Measurements from ENCODE around the gene CIB4.

DNA sequence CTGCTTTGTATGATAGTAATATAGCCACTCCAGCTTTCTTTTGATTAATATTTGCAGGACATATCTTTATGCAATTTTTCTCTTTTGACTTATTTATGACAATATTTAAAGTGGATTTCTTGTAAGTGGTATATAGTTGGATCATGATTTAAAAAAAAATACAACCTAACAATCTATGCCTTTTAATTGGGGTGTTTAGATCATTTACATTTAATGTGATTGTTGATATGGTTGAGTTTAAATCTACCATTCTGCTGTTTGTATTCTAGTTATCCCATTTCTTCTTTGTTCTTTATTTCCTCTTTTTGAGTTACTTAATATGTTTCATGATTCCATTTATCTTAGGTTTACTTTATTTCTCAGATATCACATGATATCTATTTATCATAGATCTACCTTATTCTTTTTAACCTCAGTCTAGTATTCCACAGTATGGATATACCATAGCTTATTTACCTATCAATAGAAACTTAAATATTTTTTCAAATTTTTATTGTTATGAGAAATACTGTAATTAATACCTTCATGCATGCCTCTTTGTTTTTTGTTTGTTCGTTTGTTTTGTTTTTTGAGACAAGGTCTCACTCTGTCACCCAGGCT is 19.3 kb upstream of the CIB4 start:
- TF ChIP-seq, protein P1, sequence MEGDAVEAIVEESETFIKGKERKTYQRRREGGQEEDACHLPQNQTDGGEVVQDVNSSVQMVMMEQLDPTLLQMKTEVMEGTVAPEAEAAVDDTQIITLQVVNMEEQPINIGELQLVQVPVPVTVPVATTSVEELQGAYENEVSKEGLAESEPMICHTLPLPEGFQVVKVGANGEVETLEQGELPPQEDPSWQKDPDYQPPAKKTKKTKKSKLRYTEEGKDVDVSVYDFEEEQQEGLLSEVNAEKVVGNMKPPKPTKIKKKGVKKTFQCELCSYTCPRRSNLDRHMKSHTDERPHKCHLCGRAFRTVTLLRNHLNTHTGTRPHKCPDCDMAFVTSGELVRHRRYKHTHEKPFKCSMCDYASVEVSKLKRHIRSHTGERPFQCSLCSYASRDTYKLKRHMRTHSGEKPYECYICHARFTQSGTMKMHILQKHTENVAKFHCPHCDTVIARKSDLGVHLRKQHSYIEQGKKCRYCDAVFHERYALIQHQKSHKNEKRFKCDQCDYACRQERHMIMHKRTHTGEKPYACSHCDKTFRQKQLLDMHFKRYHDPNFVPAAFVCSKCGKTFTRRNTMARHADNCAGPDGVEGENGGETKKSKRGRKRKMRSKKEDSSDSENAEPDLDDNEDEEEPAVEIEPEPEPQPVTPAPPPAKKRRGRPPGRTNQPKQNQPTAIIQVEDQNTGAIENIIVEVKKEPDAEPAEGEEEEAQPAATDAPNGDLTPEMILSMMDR (conservative IDR thresholded peaks at IDR 0.05 in 1 of 2, IDR thresholded peaks at IDR 0.05 in 1 of 2; ENCODE audit: extremely low read depth in 1 of 2, insufficient read depth in 1 of 2, low read depth in 1 of 2, low read length in 2 of 2): no peak
- no peak for TF ChIP-seq EZH2 (IDR thresholded peaks at IDR 0.05; ENCODE audit: borderline replicate concordance, low read length)

Data from mammary epithelial cell (primary cell).